ENCODE results near the gene WDR33.

The WDR33 gene

GRCh38 chr2:127685410-127686080, 125.4 kb downstream of the WDR33 start:
- no peak for DNase-seq

GRCh38 chr2:127683757-127684156, 127.2 kb downstream of the WDR33 start:
- DNase-seq: no peak

GRCh38 chr2:127683056-127683455, 127.9 kb downstream of the WDR33 start:
- DNase-seq: no peak

GRCh38 chr2:127681976-127682857, 128.8 kb downstream of the WDR33 start:
- DNase-seq: no peak

GRCh38 chr2:127681288-127681804, 129.6 kb downstream of the WDR33 start:
- no peak for DNase-seq

- DNase-seq: no peak
These were observed 130.2 kb downstream of the WDR33 start for GRCh38 chr2:127680706-127681287.

- no peak for DNase-seq
These were observed 131.2 kb downstream of the WDR33 start for GRCh38 chr2:127679680-127680361.

- DNase-seq: no peak
These were observed 132.0 kb downstream of the WDR33 start for GRCh38 chr2:127678991-127679390.

GRCh38 chr2:127678531-127678930, 132.4 kb downstream of the WDR33 start:
- DNase-seq: no peak

- DNase-seq: no peak
These were observed 134.1 kb downstream of the WDR33 start for GRCh38 chr2:127676906-127677305.

GRCh38 chr2:127675331-127676261, 135.4 kb downstream of the WDR33 start, which contains the start of gene LIMS2:
Gene LIMS2, minus strand, starts transcription at chr2:127675530. Its CDS starts 506 bp downstream, at chr2:127675024.
- no peak for DNase-seq

GRCh38 chr2:127674241-127675209, 136.4 kb downstream of the WDR33 start:
- no peak for DNase-seq

- no peak for DNase-seq
These were observed 137.5 kb downstream of the WDR33 start for GRCh38 chr2:127673291-127674069.

- no peak for DNase-seq
These were observed 138.4 kb downstream of the WDR33 start for GRCh38 chr2:127672341-127673224.

GRCh38 chr2:127671557-127672302, 139.2 kb downstream of the WDR33 start:
- DNase-seq: no peak

GRCh38 chr2:127670957-127671290, 140.0 kb downstream of the WDR33 start:
- no peak for DNase-seq

GRCh38 chr2:127670055-127670956, 140.7 kb downstream of the WDR33 start:
- DNase-seq: no peak

All from activated CD4-positive, alpha-beta T cell treated with anti-CD3 and anti-CD28 coated beads, Interleukin-2, amount 50 U/mL, for 1 hour (primary cell).